ENCODE data around the gene FAM107B.
"Not testable (repeated sequence)": the region's sequence is repeated elsewhere in the genome, so short reads cannot be mapped to it uniquely, and the experiment has no call there.

The FAM107B gene

DNA sequence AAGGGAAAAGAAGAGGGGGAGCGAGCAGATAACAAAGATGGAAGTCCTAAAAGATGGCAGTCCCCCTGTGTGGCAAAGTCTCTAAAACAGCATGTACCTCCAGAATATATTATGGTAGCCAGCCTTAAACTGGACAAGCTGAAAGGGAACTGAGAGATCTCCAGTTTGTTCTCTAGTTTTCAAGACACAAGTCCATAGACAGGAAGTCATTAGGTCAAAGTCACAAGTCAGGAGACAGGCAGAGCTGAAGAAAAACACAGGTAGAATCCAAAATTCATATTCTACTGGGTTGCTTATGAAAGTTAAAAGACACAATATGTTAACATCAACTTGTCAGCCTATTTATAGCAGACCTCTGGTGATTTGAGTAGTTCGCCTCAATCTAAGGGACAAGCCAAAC lies 38.7 kb downstream of the FAM107B start:
- DNase-seq (ENCODE audit: low read depth in 2 of 2), result no peak

DNA sequence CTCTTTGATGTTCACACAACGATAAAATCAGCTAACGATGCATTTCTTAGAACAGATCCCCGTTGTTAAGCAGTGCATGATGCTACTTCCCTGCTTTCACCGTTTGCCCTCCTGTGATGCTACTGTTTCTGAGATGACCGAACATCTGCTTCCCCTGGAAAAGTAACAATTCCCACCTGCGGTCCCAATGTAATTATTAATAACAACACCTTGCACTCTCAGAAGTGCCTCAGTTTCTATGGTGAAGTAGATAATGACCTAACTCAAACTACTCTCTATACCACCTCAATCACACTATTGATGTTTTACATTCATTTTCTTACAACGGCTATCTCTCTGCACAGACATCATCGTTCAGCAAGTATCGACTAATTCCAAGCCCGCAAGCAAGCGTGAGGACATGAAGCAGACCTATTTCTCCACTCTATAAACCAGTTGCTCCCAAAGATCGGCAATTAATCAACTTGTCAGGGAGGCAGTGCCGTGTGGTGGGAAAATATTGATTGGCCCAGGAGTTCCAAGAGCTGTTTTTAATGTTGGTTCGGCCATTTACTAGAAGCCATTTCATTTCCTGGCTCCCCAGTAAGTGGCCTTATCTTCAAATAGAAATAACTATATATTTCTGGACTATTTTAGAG lies 42.7 kb downstream of the FAM107B start:
- DNase-seq (ENCODE audit: low read depth in 2 of 2), result no peak

DNA sequence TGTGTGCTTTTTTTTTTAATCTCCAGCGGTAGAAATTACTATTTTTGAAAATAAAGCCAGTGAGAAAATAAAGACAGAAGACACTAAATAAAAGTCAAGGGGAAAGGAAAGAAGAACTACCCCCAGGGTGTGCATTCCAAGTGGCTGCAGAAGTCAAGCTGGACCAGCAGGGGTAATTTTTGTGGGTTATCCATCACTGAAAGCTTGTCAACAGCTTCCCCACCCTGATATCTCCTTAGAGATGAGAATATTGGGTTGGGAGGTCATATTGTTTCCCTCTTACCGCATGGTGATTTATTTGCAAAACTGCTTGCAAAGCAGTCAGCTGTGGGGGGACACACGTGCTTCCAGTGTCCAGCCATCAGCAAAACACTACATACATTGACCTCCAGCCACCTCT lies 46.4 kb downstream of the FAM107B start:
- no peak for DNase-seq (ENCODE audit: low read depth in 2 of 2)

DNA sequence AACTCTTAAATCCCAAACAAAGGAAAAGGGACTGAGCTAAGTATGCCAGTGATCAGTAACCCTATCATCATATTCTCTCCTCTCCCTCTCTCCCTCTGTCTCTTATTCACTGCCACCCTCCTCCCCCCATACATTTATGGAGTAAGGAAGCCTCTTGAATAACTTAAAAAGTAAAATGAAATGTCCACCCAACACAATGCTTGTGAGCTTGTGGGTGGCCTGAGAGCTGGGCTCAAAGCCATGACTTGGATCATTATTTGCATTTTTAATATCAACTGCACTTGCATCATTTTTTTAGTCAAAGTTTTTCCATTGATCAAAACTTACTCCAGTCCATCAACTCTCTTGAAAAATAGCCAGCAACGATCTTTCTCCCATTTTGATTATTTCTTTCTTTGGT lies 46.8 kb downstream of the FAM107B start:
- no peak for DNase-seq (ENCODE audit: low read depth in 2 of 2)

DNA sequence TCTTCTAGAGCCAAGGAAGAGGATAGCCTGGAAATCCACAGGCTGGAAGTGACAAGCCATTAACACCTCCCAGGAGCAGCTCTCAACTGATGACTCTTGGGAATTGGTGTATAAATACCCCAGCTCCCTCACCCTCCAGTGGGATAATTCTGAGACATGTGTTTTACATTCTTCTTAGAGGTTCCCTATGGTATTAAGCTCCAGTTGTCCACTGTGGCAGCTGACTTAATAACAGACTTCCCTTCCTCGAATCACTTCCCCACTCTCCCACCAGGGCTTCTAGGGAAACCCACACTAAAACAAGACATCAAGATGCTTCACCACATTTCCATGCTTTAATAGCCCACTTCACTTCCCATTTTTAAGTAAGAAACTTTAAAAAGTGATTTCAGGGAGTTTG lies 47.2 kb downstream of the FAM107B start:
- DNase-seq (ENCODE audit: low read depth in 2 of 2), result no peak

DNA sequence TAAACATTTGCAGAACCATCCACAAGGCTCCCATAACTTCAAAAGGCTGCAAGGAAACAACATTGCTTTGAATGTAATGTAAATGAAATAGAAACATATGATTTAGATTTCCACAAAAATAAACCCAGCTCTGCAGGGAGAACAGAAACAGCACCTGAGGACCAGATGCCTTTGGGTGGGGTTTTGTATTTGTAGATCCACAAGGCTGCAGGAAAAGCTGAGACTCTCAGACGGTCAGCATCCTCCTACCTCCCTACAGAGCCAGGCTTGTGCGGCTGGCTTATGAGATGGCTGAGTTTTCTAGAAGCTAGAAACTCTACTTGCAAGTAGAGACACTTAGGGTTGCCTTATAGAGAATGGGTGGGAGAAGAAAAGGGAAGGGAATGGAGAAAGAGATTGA lies 49.8 kb downstream of the FAM107B start:
- no peak for DNase-seq (ENCODE audit: low read depth in 2 of 2)

DNA sequence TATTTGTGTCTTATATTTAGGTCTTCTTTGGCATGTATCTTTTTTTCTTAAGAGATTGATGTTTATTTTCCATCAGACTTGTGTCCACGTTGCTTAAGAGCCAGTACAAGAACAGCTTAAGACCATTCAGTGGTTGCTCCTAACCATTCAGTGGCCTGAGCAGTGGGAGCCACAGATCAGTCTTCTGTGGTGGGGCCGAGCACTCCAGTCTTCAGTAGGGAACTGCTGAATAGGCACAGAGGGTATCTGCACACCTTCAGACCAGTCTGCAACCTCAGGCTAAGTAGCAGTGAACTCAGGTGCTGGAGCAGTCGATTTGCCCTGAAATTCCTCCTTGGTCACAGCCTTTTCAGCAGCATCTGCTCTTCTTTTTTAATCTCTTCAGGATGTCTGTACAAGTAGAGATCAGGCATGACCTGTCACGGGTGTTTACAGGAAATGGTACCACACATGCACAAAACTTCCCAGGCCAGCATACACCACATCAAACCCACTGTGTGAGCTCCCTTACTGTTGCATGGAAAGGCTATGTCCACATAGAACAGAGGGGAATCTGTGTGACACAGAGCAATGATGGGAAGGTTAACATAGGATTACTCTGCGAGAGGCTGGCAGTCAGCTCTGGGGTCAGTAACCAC lies 51.5 kb downstream of the FAM107B start:
- DNase-seq (ENCODE audit: low read depth in 2 of 2), result peak in 1 of 2 donors; percentile 4

DNA sequence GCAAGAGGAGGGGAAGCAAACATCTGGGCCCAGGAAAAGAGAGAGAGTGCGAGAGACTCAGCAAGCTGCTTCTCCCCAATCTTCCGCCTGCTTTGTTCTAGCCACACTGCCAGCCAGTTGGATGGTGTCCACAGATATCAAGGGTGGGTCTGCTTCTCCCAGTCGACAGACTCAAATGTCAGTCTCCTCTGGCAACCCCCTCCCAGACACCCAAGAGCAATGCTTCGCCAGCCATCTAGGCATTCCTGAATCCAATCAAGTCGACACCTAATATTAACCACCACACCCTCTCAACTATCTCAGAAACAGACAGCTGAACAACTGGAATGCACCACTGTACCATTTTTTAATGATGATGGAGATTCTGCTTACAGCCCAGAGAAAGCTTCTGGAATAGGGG lies 57.1 kb downstream of the FAM107B start:
- no peak for DNase-seq (ENCODE audit: low read depth in 2 of 2)

DNA sequence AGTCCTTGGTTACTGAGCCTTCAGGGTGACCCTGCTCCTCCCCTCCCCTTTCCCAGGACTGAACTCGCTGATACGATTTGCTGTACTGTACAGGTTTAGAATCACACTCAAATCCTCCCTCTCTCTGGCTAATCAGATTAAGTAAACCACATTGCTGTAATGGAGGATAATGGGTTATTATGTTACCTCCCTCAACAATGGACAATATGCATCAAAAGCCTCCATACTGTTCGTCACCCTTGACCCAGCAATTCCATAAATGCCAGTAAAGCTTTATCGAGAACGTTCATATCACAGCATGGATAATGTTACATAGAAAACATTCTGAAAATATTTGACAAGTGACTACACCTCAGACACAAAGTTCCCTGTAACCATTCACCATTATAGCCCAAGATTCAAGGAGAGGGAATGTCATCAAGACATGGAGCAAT lies 61.7 kb downstream of the FAM107B start:
- DNase-seq (ENCODE audit: low read depth in 2 of 2), result no peak

DNA sequence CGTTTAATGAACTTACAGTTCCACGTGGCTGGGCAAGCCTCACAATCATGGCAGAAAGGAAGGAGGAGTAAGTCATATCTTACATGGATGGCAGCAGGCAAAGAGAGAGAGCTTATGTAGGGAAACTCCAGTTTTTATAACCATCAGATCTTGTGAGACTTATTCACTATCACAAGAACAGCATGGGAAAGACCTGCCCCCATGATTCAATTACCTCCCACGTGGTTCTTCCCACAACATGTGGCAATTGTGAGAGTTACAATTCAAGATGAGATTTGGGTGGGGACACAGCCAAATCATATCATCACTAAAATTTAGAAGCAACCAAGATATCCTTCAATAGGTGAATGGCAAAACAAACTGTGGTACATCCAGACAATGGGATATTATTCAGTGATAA lies 65.4 kb downstream of the FAM107B start:
- not testable (repeated sequence) for DNase-seq (ENCODE audit: low read depth in 2 of 2)

DNA sequence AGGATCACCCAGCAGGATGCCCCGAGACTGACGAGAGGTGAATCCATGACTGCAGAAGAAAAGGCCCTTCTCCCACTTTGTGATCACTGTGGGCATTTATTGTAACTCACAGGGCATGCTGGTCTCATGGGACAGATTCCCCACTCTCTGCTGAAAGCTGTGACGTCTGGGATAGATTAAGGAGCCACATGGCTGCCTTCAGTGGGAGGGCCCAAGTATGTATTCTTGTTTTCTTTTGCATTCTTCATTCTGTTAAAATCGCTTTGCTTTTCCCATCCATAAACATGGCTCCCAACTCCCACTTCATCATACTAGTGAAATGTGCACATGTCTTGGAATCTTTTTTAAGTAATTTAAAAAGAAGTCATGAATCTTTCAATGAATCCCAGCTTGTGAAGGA lies 67.2 kb downstream of the FAM107B start:
- no peak for DNase-seq (ENCODE audit: low read depth in 2 of 2)

DNA sequence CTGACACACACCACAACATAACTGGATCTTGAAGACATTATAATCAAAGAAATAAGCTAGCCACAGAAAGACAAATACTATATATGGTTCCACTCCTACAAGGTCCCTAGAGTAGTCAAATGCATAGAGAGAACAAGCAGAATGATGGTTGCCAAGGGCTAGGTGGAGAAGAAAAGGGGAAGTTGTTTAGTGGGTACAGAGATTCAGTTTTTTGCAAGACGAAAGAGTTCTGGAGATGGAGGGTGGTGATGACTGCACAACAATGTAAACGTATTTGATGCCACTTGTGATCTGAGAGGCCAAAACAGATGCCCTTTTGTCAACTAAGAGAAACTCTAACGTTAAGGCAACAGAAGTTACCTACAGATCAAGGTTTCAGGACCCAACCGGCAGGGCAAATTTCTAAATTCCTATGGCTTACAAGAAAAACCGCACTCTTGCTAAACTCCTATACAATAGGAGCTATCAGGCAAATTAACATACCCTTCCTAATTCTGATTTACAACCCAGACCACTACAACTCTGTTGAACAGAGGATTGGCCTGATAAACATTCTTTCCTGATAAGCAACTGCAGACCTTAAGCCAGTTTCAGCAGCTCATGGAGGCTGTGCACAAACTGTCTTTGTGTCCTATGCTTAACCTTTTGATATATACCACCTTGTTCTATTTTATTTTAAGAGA lies 69.0 kb downstream of the FAM107B start:
- DNase-seq (ENCODE audit: low read depth in 2 of 2), result no peak

DNA sequence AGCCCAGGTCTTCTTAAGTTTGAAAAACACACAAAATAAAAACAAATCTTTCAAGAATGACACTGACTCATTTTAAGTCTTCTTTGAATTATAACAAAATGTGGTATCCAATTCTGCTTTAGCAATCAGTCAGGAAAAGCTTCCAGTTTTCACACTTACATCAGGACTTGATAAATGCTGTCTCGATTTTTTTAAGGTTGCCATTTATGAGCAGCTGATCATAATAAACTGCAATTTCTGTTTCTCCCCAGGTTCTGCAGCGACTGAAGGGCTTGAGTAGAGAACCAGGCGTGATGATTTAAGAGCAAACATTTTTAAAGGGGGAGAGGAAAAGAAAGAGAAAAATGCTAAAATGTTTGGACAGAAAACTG lies 71.1 kb downstream of the FAM107B start:
- no peak for DNase-seq (ENCODE audit: low read depth in 2 of 2)

DNA sequence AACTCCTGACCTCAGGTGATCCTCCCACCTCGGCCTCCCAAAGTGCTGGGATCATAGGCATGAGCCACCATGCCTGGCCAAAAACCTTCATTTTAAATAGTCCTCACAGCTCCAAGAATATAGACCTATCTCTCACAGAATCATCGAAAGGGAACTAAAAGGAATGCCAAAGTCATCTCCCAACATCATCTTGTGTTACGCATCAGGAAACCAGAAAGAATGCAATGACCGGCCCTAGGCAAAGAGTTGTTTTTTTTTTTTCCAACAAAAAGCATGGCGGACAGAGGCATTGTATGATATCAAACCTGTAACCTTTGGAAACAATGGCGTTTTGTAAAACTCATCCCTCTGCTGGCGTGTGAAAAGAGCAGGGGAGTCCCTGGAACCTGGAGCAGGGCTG lies 73.2 kb downstream of the FAM107B start:
- DNase-seq (ENCODE audit: low read depth in 2 of 2), result no peak

DNA sequence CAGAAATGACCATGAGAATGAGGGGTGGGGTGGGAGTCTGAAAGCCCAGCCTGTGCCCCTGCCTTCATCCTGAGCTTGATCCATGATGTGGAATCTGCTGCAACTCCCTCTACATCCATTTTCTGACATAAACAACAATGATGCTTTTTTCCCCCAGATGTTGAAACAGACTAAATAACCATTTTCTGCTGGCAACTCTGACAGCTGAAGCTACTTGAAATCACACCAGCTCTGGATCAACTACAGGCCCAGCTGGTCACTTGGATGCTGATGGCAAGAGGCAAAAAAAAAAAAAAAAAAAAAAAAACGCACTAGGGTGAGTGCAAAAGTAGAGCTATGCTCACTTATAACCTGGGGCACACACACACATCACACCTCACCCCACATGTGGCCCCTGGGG lies 74.2 kb downstream of the FAM107B start:
- no peak for DNase-seq (ENCODE audit: low read depth in 2 of 2)

DNA sequence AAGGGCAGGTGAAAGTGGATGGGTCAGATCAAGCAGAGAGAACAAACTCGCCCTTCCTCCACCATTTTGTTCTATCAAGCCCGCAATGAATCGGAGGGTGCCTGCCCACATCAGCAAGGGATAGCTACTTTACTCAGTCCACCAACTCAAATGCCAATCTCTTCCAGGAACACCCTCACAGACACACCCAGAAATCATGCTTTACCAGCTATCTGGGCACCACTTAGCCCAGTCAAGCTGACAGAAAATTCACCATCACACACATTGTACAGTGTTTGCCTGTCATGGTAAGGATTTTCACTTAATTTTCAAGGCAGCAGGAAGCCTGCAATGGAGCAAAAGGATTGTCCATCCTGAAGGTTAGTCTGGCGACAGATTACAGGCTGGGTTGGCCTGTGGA lies 75.2 kb downstream of the FAM107B start:
- DNase-seq (ENCODE audit: low read depth in 2 of 2), result no peak

DNA sequence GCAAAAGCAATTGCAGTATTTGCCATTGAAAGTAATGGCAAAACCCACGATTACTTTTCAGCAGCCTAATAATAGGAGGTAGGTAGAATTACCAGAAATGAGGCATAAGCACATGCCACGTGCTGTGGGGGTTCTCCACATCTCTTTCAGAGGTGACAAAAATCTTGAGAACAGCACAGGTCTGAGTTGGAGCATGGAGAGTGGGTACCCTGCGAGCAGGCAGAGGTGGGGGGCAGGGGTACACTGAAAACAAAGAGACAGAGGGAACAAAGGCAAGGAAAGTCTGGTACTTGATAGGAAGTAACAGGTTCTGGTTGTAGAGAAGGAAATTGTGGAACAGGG lies 75.9 kb downstream of the FAM107B start:
- DNase-seq (ENCODE audit: low read depth in 2 of 2), result no peak

DNA sequence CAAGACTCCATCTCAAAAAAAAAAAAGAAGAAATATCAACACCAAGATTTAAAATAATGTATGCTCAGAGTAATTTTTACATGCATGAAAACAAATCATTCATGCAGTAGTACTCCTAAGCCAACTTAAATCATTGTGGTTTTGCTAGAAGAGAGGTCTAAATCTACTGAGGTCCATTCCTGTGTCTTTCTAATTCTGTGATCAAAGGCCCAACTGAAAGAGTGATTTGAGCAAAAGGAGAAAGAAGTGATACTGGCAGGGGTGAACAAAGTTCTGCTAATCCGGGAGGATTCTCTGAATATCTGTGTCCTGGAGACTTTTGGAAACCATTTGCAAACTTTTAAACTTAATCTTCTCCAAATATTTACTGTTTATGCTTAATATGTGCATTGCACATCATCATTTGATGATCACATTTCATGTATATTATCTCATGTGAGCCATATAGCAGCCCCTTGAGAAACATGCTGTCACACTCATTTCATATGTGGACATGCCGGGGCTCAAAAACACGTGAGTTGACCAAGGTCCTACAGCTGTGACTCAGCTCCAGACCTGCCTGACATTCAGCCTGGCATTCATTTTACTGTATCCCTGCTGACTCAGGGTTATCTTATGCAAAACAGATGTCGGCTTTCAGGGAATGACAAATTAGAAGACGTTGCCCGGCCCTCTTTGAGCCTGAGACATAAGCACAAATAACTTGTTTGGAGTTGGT lies 76.4 kb downstream of the FAM107B start:
- no peak for DNase-seq (ENCODE audit: low read depth in 2 of 2)

DNA sequence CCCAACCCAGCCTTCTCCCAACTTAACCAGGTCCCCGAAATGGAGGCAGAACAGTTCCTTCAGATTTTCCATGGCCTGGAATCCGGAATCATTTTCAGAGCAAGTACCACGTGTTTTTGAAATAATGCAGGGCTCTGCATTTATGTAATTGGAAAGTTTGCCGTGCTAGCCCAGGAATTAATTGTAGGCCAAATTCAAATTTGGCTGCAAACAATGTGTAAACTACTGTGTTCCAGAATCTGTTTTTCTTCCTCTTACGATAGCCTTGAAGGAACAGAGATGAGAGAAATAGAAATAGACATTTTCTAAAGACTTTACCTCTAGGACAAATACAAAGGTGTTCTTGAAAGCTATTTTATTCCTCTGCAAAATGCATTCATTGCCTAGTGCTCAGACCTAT lies 77.4 kb downstream of the FAM107B start:
- DNase-seq (ENCODE audit: low read depth in 2 of 2), result no peak

DNA sequence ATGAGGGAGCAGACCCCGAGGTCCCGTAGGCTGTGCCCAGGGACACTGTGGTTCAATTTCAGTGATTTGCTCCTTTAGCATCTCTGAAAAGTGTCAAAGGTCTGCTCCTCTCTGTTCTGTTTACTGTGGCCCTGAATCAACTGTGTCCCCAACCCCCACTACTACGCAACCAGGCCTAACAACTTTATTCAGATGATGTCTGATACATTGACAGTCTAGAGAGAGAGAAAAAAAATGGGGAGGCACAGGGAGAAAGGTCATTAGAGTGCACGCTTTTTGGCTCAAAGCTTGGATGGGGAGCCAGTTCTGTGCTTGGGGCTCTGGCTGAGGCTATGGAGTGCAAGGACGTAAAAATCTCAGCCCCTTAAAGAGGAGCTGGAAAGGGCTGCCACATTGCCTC lies 77.9 kb downstream of the FAM107B start:
- DNase-seq (ENCODE audit: low read depth in 2 of 2), result no peak

DNA sequence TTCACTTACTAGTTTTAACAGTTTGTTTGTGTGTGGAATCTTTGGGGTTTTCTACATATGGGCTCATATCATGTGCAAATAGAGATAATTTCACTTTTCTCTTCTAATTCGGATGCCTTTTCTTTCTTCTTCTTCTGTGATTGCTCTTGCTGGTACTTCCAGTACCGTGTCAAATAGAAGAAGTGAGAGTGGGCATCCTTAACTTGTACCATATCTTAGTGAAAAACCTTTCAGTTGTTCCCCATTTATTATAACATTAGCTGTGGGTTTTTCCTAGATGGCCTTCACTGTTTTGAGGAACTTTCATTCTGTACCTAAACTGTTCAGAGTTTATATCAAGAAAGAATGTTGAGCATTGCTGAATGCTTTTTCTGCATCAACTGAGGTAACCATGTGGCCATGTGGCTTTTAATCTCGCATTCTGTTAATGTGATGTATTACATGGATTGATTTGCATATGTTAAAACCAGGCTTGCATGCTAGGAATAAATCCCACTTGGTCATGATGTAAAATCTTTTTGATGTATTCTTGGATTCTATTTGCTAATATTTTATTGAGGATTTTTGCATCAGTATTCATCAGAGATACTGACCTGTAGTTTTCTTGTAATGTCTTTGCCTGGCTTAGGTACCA lies 78.7 kb downstream of the FAM107B start:
- no peak for DNase-seq (ENCODE audit: low read depth in 2 of 2)

DNA sequence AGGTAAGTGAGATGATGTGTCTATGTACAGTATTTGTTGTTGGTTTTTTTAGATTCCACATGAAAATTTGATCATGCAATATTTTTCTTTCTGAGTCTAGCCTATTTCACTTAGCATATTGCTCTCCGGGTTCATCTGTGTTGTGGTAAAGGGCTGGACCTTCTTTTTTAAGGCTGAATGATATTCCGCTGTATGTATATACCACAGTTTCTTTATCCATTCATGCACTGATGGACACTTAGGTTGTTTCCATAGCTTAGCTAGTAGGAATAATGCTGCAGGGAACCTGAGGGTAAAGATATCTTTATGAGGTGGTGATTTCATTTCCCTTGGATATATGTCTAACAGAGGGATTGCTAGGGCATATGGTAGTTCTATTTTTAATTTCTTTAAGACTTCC lies 80.8 kb downstream of the FAM107B start:
- DNase-seq (ENCODE audit: low read depth in 2 of 2), result no peak

Measured in stimulated activated CD4-positive, alpha-beta T cell treated with anti-CD3 and anti-CD28 coated beads, Interleukin-4, amount 100 ng/mL, for 48 hours (primary cell).